HepG2 (cell line): Measurements from ENCODE around the gene ACTN3. TPM values are rescaled to one million over a fixed set of nuclear protein-coding genes. Genes with fewer than 3 reads are reported as not detected.
A peak's percentile ranks its signal among the peaks of the same experiment; 100 is the strongest.

Experiments used
- BATF2 ChIP-seq: sonication (generic); formaldehyde crosslinking; IDR thresholded peaks from 2 replicates; pipeline ENCODE4 v1.8.0; 2022; ENCODE audit warnings: mild to moderate bottlenecking, missing genetic modification reagents, moderate library complexity
- FOXK1 ChIP-seq: sonication (generic); formaldehyde crosslinking; IDR thresholded peaks from 2 replicates; pipeline ENCODE4 v1.4.0; 2020; ENCODE audit warnings: low read depth, missing genetic modification reagents, borderline replicate concordance
- GFI1 ChIP-seq: sonication (generic); formaldehyde crosslinking; IDR thresholded peaks from 2 replicates; pipeline ENCODE4 v1.5.0; 2020; ENCODE audit warnings: missing genetic modification reagents, mild to moderate bottlenecking, borderline replicate concordance
- GMEB2 ChIP-seq: IDR thresholded peaks from 2 replicates; pipeline ENCODE4 v1.6.1; 2016; ENCODE audit warnings: missing biosample characterization, missing genetic modification reagents, low read depth
- HDAC2 ChIP-seq: sonication (generic); formaldehyde crosslinking; IDR thresholded peaks from 2 replicates; pipeline ENCODE4 v1.4.0; 2020; ENCODE audit warnings: missing genetic modification reagents
- HDAC6 ChIP-seq: fragments of 200-600 bp; sonication (generic); IDR thresholded peaks from 2 replicates; pipeline ENCODE4 v1.7.0; 2017; ENCODE audit warnings: mild to moderate bottlenecking, antibody characterized with exemption, low read length, low read depth
- JDP2 ChIP-seq: sonication (generic); formaldehyde crosslinking; IDR thresholded peaks from 2 replicates; pipeline ENCODE4 v1.8.1; 2022; ENCODE audit warnings: missing genetic modification reagents, borderline replicate concordance
- JUN ChIP-seq: sonication (generic); formaldehyde crosslinking; IDR thresholded peaks from 2 replicates; pipeline ENCODE4 v1.4.0; 2020; ENCODE audit warnings: mild to moderate bottlenecking, missing genetic modification reagents
- NR2F1 ChIP-seq, 2 experiments: fragments of 450-650 bp in 1 of 2; formaldehyde crosslinking in 1 of 2; IDR thresholded peaks; 2 replicates each; pipeline versions ENCODE4 v1.5.0 to v1.6.1; 2016 to 2020; ENCODE audit warnings: mild to moderate bottlenecking in 1 of 2, missing compliant biosample characterization in 1 of 2, missing genetic modification reagents in 1 of 2, moderate library complexity in 1 of 2
- PREB ChIP-seq: sonication (generic); formaldehyde crosslinking; IDR thresholded peaks from 2 replicates; pipeline ENCODE4 v1.4.0; 2020; ENCODE audit warnings: missing genetic modification reagents
- PRPF4 ChIP-seq: fragments of 200-400 bp; formaldehyde crosslinking; IDR thresholded peaks from 2 replicates; pipeline ENCODE4 v1.6.1; 2016; ENCODE audit warnings: low read length, low read depth; ENCODE audit not compliant: poor library complexity, severe bottlenecking
- RAD51 ChIP-seq: fragments of 450-650 bp; IDR thresholded peaks from 2 replicates; pipeline ENCODE4 v1.6.1; 2016; ENCODE audit warnings: borderline replicate concordance
- RFXANK ChIP-seq: IDR thresholded peaks from 2 replicates; pipeline ENCODE4 v1.6.1; 2016
- STAT6 ChIP-seq: sonication (generic); formaldehyde crosslinking; IDR thresholded peaks from 2 replicates; pipeline ENCODE4 v1.4.0; 2020; ENCODE audit warnings: missing genetic modification reagents, mild to moderate bottlenecking, borderline replicate concordance
- TFAP4 ChIP-seq: sonication (generic); IDR thresholded peaks from 2 replicates; pipeline ENCODE4 v1.6.1; 2016; ENCODE audit warnings: low read depth, borderline replicate concordance
- TOE1 ChIP-seq: sonication (generic); formaldehyde crosslinking; IDR thresholded peaks from 2 replicates; pipeline ENCODE4 v1.4.0; 2020; ENCODE audit warnings: mild to moderate bottlenecking, missing genetic modification reagents
- ZFP1 ChIP-seq: IDR thresholded peaks from 2 replicates; pipeline ENCODE4 v1.6.1; 2016
- ZFP36L1 ChIP-seq: sonication (generic); formaldehyde crosslinking; IDR thresholded peaks from 2 replicates; pipeline ENCODE4 v1.8.0; 2022; ENCODE audit warnings: mild to moderate bottlenecking, missing genetic modification reagents, moderate library complexity
- ZIK1 ChIP-seq: sonication (generic); formaldehyde crosslinking; IDR thresholded peaks from 2 replicates; pipeline ENCODE4 v1.5.0; 2020; ENCODE audit warnings: mild to moderate bottlenecking, low read depth, missing genetic modification reagents, borderline replicate concordance
- ZNF224 ChIP-seq: sonication (generic); formaldehyde crosslinking; IDR thresholded peaks from 2 replicates; pipeline ENCODE4 v1.5.0; 2020; ENCODE audit warnings: mild to moderate bottlenecking, missing genetic modification reagents
- ZNF549 ChIP-seq: sonication (generic); formaldehyde crosslinking; IDR thresholded peaks from 2 replicates; pipeline ENCODE4 v1.5.0; 2020; ENCODE audit warnings: missing genetic modification reagents
- ZNF557 ChIP-seq: sonication (generic); formaldehyde crosslinking; IDR thresholded peaks from 2 replicates; pipeline ENCODE4 v1.4.0; 2020; ENCODE audit warnings: missing genetic modification reagents
- ZSCAN9 ChIP-seq: IDR thresholded peaks from 2 replicates; pipeline ENCODE4 v1.6.1; 2016; ENCODE audit warnings: borderline replicate concordance
- polyA plus RNA-seq, 8 experiments: library from polyadenylated mRNA; depleted of rRNA in 3 of 8; stranded (reverse) in 7 of 8; unstranded in 1 of 8; fragments of >200 nt; fragmentation: Illumina TruSeq in 4 of 8; extraction: Trizol in 4 of 8; gene quantifications; 2 replicates each; pipeline versions ENCODE4 v1.2.1 to v1.2.3, GENCODE V29; 2011 to 2016; ENCODE audit warnings: low read depth in 4 of 8, missing spikeins in 1 of 8, mixed read lengths in 1 of 8; ENCODE audit not compliant: insufficient read depth in 1 of 8
- total RNA-seq, 5 experiments: library from RNA; depleted of rRNA; stranded (reverse); fragments of >200 nt; fragmentation: Illumina TruSeq; extraction: Trizol; gene quantifications; 2 replicates each; pipeline ENCODE4 v1.2.3, GENCODE V29; 2016; ENCODE audit warnings: low read depth in 1 of 5

The ACTN3 gene
- total and polyA plus RNA-seq, 2 of the 13 experiments (the other 11 are each of a cell fraction or from before 2014, with no cell fraction given), result 0.04 to 0.09 TPM

GRCh38 chr11:66510271-66510989 is 36.3 kb upstream of the ACTN3 start, which contains the start of gene BBS1 (continued):
- TF ChIP-seq RFXANK (CRISPR knock-in tag), result no peak
- peak; percentile 63 for TF ChIP-seq ZFP1 (CRISPR knock-in tag)
- no peak for TF ChIP-seq JDP2 (CRISPR knock-in tag)
- TF ChIP-seq NR2F1 (CRISPR knock-in tag; IDR thresholded peaks at IDR 0.05), result no peak
- TF ChIP-seq ZFP36L1 (CRISPR knock-in tag), result 0 out of 2 replicates have a peak, but pooled peaks have one; percentile 40
- TF ChIP-seq STAT6 (CRISPR knock-in tag), result no peak
- TF ChIP-seq GFI1 (CRISPR knock-in tag), result no peak
- no peak for TF ChIP-seq ZNF557 (CRISPR knock-in tag)
- TF ChIP-seq GMEB2 (CRISPR knock-in tag), result no peak
- no peak for TF ChIP-seq ZSCAN9
- no peak for TF ChIP-seq PRPF4
- no peak for TF ChIP-seq JUN
- no peak for TF ChIP-seq TOE1 (CRISPR knock-in tag)
- TF ChIP-seq ZIK1, result peak; percentile 73; the same call in 1 of the 2 replicates
- peak; percentile 82 for TF ChIP-seq HDAC2
- no peak for TF ChIP-seq ZNF549 (CRISPR knock-in tag)
- no peak for TF ChIP-seq HDAC6
- no peak; the same call in 1 of the 2 replicates for TF ChIP-seq ZNF224
- no peak for TF ChIP-seq BATF2
- no peak for TF ChIP-seq RAD51
- TF ChIP-seq TFAP4, result no peak
- peak; percentile 68; the same call in 1 of the 2 replicates for TF ChIP-seq FOXK1 (CRISPR knock-in tag)
- no peak for TF ChIP-seq PREB
